GM12878 (cell line): ENCODE results near the gene WDR64. TPM values are rescaled to one million over a fixed set of nuclear protein-coding genes. Genes with fewer than 3 reads are reported as not detected.

Experiments used
- ATAC-seq: fragments of 200-7000 bp; cut with Tn5 transposase; 3 replicates; pipeline ENCODE4 v1.9.1; 2020; ENCODE audit warnings: mild to moderate bottlenecking, moderate library complexity
- BruUV-seq: library from RNA; stranded (reverse); fragments of 400-500 nt; replicated peaks from 2 replicates; lab custom pipeline; 2021; lab: Mats Ljungman, UMichigan
- CTCF ChIA-PET: fragments of 300-600 bp; sonication (Branson Sonifier 250); formaldehyde crosslinking; extraction: SDS; loops from one replicate; lab custom pipeline; 2021; ENCODE audit warnings: inconsistent platforms; lab: Yijun Ruan, JAX
- POLR2A ChIA-PET: fragments of 350-600 bp; formaldehyde crosslinking; extraction: SDS; loops from one replicate; lab custom pipeline; 2021; ENCODE audit warnings: inconsistent platforms; lab: Charles Lee
- RAD21 ChIA-PET: fragments of 300-600 bp; sonication (Branson Sonifier 250); formaldehyde crosslinking; loops from one replicate; lab custom pipeline; 2023; ENCODE audit warnings: antibody characterized with exemption; ENCODE audit not compliant: unreplicated experiment; lab: Charles Lee
- SMC1A ChIA-PET: fragments of 300-600 bp; sonication (Branson Sonifier 250); formaldehyde crosslinking; loops from one replicate; lab custom pipeline; 2023; ENCODE audit not compliant: unreplicated experiment, uncharacterized antibody; lab: Charles Lee
- DNase-seq: peaks from one replicate; pipeline ENCODE4 v3.0.0-alpha.2; 2011; ENCODE audit warnings: low read depth, low spot score
- FAIRE-seq: peaks from 3 replicates; lab custom pipeline; 2011; peaks lifted over from hg19 to GRCh38; lab: Jason Lieb, UNC
- H2AFZ ChIP-seq: 2 replicates; pipeline ENCODE4 v1.6.0; 2011; ENCODE audit warnings: low read depth, low read length, control low read depth; ENCODE audit not compliant: control insufficient read depth
- H3K27ac ChIP-seq: 2 replicates; pipeline ENCODE4 v1.5.1; 2011; ENCODE audit warnings: control low read depth; ENCODE audit not compliant: control insufficient read depth, insufficient read depth
- H3K27me3 ChIP-seq, 2 experiments: replicated peaks in 1 of 2; 2 replicates each; pipeline versions ENCODE4 v1.6.0 to v1.6.1; 2011; ENCODE audit warnings: low read length in 1 of 2; ENCODE audit not compliant: control insufficient read depth in 2 of 2, insufficient read depth in 2 of 2
- H3K36me3 ChIP-seq, 2 experiments: 2 replicates each; pipeline ENCODE4 v1.5.1; 2011; ENCODE audit warnings: low read length in 1 of 2; ENCODE audit not compliant: control insufficient read depth in 2 of 2, insufficient read depth in 2 of 2
- H3K4me1 ChIP-seq: 2 replicates; pipeline ENCODE4 v1.6.1; 2011; ENCODE audit warnings: mild to moderate bottlenecking, low read length, moderate library complexity, mixed read lengths; ENCODE audit not compliant: control insufficient read depth, insufficient read depth
- H3K4me2 ChIP-seq: 2 replicates; pipeline ENCODE4 v1.6.0; 2011; ENCODE audit warnings: control low read depth; ENCODE audit not compliant: control insufficient read depth, insufficient read depth
- H3K4me3 ChIP-seq: fragments of 200-600 bp; sonication (generic); 2 replicates; pipeline ENCODE4 v1.5.1; 2016
- H3K79me2 ChIP-seq: 2 replicates; pipeline ENCODE4 v1.6.0; 2011; ENCODE audit warnings: low read length; ENCODE audit not compliant: control insufficient read depth, insufficient read depth
- H3K9ac ChIP-seq: 2 replicates; pipeline ENCODE4 v1.8.0; 2011; ENCODE audit warnings: low read length, control low read depth, mixed read lengths; ENCODE audit not compliant: control insufficient read depth, insufficient read depth
- H3K9me3 ChIP-seq: replicated peaks from 3 replicates; pipeline ENCODE4 v1.5.1; 2011; ENCODE audit warnings: mild to moderate bottlenecking, low read length; ENCODE audit not compliant: control insufficient read depth, insufficient read depth
- H4K20me1 ChIP-seq: 2 replicates; pipeline ENCODE4 v1.6.0; 2011; ENCODE audit not compliant: control insufficient read depth, insufficient read depth
- BCLAF1 ChIP-seq: fragments of 450-650 bp; IDR thresholded peaks from 2 replicates; pipeline ENCODE4 v1.6.1; 2017; ENCODE audit warnings: antibody characterized with exemption, mild to moderate bottlenecking, moderate library complexity
- BMI1 ChIP-seq: fragments of 450-650 bp; IDR thresholded peaks from 2 replicates; pipeline ENCODE4 v1.6.1; 2016; ENCODE audit warnings: mild to moderate bottlenecking, moderate library complexity, borderline replicate concordance
- BRCA1 ChIP-seq: IDR thresholded peaks from 2 replicates; pipeline ENCODE4 v1.6.1; 2011; ENCODE audit warnings: low read depth, low read length, improper control_type of control experiment
- CBX3 ChIP-seq: fragments of 200-600 bp; sonication (generic); IDR thresholded peaks from 2 replicates; pipeline ENCODE4 v1.6.1; 2016; ENCODE audit warnings: low read depth, borderline replicate concordance
- EED ChIP-seq: sonication (generic); IDR thresholded peaks from 2 replicates; pipeline ENCODE4 v1.6.1; 2016; ENCODE audit warnings: antibody characterized with exemption, low read depth
- HSF1 ChIP-seq: fragments of 150-350 bp; IDR thresholded peaks from 2 replicates; pipeline ENCODE4 v1.6.1; 2014; ENCODE audit warnings: mild to moderate bottlenecking, low read depth, low read length
- KLF5 ChIP-seq: fragments of 450-650 bp; IDR thresholded peaks from 2 replicates; pipeline ENCODE4 v1.6.1; 2014; ENCODE audit warnings: mild to moderate bottlenecking; ENCODE audit not compliant: partially characterized antibody
- LARP7 ChIP-seq: fragments of 450-650 bp; IDR thresholded peaks from 2 replicates; pipeline ENCODE4 v1.6.1; 2017; ENCODE audit warnings: mild to moderate bottlenecking
- NR2C1 ChIP-seq: fragments of 450-650 bp; IDR thresholded peaks from 2 replicates; pipeline ENCODE4 v1.6.1; 2017; ENCODE audit warnings: antibody characterized with exemption, mild to moderate bottlenecking, moderate library complexity
- SIN3A ChIP-seq: IDR thresholded peaks from 2 replicates; pipeline ENCODE4 v1.6.1; 2012; ENCODE audit warnings: low read depth, low read length, improper control_type of control experiment
- SPI1 ChIP-seq: IDR thresholded peaks from 2 replicates; pipeline ENCODE4 v1.6.1; 2011; ENCODE audit warnings: low read depth, mild to moderate bottlenecking, low read length, moderate library complexity, borderline replicate concordance; ENCODE audit not compliant: insufficient read depth
- ZNF24 ChIP-seq: fragments of 450-650 bp; IDR thresholded peaks from 2 replicates; pipeline ENCODE4 v1.6.1; 2017; ENCODE audit warnings: antibody characterized with exemption, mild to moderate bottlenecking
- ZNF622 ChIP-seq: fragments of 450-650 bp; IDR thresholded peaks from 2 replicates; pipeline ENCODE4 v1.6.1; 2017; ENCODE audit warnings: mild to moderate bottlenecking, inconsistent platforms
- WGBS: methylation state at CpG from one replicate; pipeline ENCODE4 v1.1.6; 2016; ENCODE audit warnings: low lambda C conversion rate; ENCODE audit not compliant: insufficient replicate concordance, insufficient coverage; ENCODE audit errors: missing lambda C conversion rate; 5-methylcytosine and 5-hydroxymethylcytosine counted together
- in situ Hi-C: fragments of 300-500 bp; cut with MboI; formaldehyde crosslinking; loops from 9 replicates; pipeline ENCODE4 v1.14.3; 2018; ENCODE audit warnings: mixed read lengths
- intact Hi-C: fragments of 100-400 bp; cut with micrococcal nuclease; formaldehyde crosslinking; loops from one replicate; pipeline ENCODE4 v1.14.2; 2022; ENCODE audit not compliant: unreplicated experiment
- polyA plus RNA-seq, 11 experiments: library from polyadenylated mRNA; depleted of rRNA in 4 of 11; unstranded in 6 of 11; stranded (reverse) in 5 of 11; fragments of >200 nt; fragmentation: Nextera tagmentation in 4 of 11; fragmentation: Illumina TruSeq in 1 of 11; extraction: Ambion mirVana in 4 of 11; extraction: Trizol in 1 of 11; gene quantifications; 1 replicate in 1 of 11; 2 replicates in 10 of 11; pipeline versions ENCODE4 v1.2.1 to v1.2.3, GENCODE V29; 2011 to 2016; ENCODE audit warnings: inconsistent platforms in 2 of 11, missing spikeins in 2 of 11, low read depth in 1 of 11
- total RNA-seq, 4 experiments: library from RNA; depleted of rRNA in 3 of 4; stranded (reverse); fragments of >200 nt in 3 of 4; fragmentation: Illumina TruSeq in 1 of 4; extraction: Trizol in 1 of 4; gene quantifications; 2 replicates each; pipeline versions ENCODE4 v1.2.1 to v1.2.3, GENCODE V29; 2013 to 2021

The WDR64 gene
- total and polyA plus RNA-seq, 10 of the 15 experiments (the other 5 are each of a cell fraction or from before 2014, with no cell fraction given): 0.01 TPM; not detected in 9

GRCh38 chr1:241721011-241721410 is 68.9 kb downstream of the WDR64 start (continued):
- TF ChIP-seq BCLAF1: no peak
- TF ChIP-seq ZNF622: no peak
- no peak for TF ChIP-seq KLF5

- no TSS peak for BruUV-seq
- Histone ChIP-seq H2AFZ (no peak overlapping the region), H3K27me3 (no peaks in the 10 kb centered on the region), H3K79me2 (no peaks in the 10 kb centered on the region), H3K9me3 (no peaks in the 10 kb centered on the region), H4K20me1 (no peaks in the 10 kb centered on the region), H3K4me3 (no peak overlapping the region), H3K4me2 (no peak overlapping the region), H3K4me1 (no peaks in the 10 kb centered on the region), H3K9ac (no peak overlapping the region), H3K36me3 (no peaks in the 10 kb centered on the region), H3K27ac (no peak overlapping the region)
- WGBS: 46% methylated on average over 4 of the region's 4 CpGs
- ATAC-seq (no peak), DNase-seq (no peak), FAIRE-seq (no peak)
- CTCF ChIA-PET: no interaction called here
- intact Hi-C loops: no loop called here
- in situ Hi-C loops: no loop called here
- RAD21 ChIA-PET: no interaction called here
- POLR2A ChIA-PET: no interaction called here
- SMC1A ChIA-PET: no interaction called here
- TF ChIP-seq BMI1: no peak
- no peak for TF ChIP-seq EED
- no peak for TF ChIP-seq BRCA1
- TF ChIP-seq LARP7: no peak
- no peak for TF ChIP-seq CBX3
- TF ChIP-seq NR2C1: no peak
- TF ChIP-seq ZNF24: no peak
- no peak for TF ChIP-seq SIN3A
- TF ChIP-seq BCLAF1: no peak
- no peak for TF ChIP-seq HSF1
- TF ChIP-seq SPI1: no peak
These were observed 70.9 kb downstream of the WDR64 start for GRCh38 chr1:241722947-241723346.
